Tibial nerve (tissue), 4 donors: ENCODE results near the gene COL27A1. TPM values are rescaled to one million over a fixed set of nuclear protein-coding genes. Genes with fewer than 3 reads are reported as not detected.
A peak's percentile ranks its signal among the peaks of the same experiment; 100 is the strongest.

Experiments used
- DNase-seq, 2 donors: peaks; one replicate each; pipeline ENCODE4 v3.0.0-alpha.2; 2019; ENCODE audit warnings: low spot score in 2 of 2
- H3K27ac ChIP-seq, 4 donors: fragments of 200-600 bp; sonication (generic) in 3 of 4; one replicate each; pipeline ENCODE4 v1.5.1; 2017 to 2019; ENCODE audit warnings: mild to moderate bottlenecking in 1 of 4
- H3K27me3 ChIP-seq, 2 donors: fragments of 200-600 bp; sonication (generic) in 1 of 2; one replicate each; pipeline versions ENCODE4 v1.5.1 to v1.6.0; 2017 to 2019
- H3K36me3 ChIP-seq, 3 donors: fragments of 200-600 bp; sonication (generic); one replicate each; pipeline ENCODE4 v1.5.1; 2018 to 2019
- H3K4me1 ChIP-seq, 4 donors: fragments of 200-600 bp; sonication (generic) in 3 of 4; one replicate each; pipeline ENCODE4 v1.5.1; 2017 to 2019
- H3K4me3 ChIP-seq, 4 donors: fragments of 200-600 bp; sonication (generic) in 3 of 4; one replicate each; pipeline ENCODE4 v1.5.1; 2017 to 2019; ENCODE audit warnings: mild to moderate bottlenecking in 1 of 4, moderate library complexity in 1 of 4
- H3K9me3 ChIP-seq, 4 donors: fragments of 200-600 bp; sonication (generic) in 3 of 4; one replicate each; pipeline ENCODE4 v1.5.1; 2017 to 2019
- EP300 ChIP-seq, 2 donors: sonication (generic); formaldehyde crosslinking; IDR thresholded peaks; one replicate each; pipeline ENCODE4 v1.6.1; 2017; ENCODE audit warnings: antibody characterized with exemption in 2 of 2, mild to moderate bottlenecking in 1 of 2
- POLR2A ChIP-seq, 2 donors: fragments of 450-650 bp; IDR thresholded peaks; one replicate each; pipeline ENCODE4 v1.6.1; 2017; ENCODE audit warnings: antibody characterized with exemption in 2 of 2, mild to moderate bottlenecking in 2 of 2, moderate library complexity in 2 of 2
- WGBS, 2 donors: methylation state at CpG; one replicate each; pipeline ENCODE4 v1.1.5; 2018; 5-methylcytosine and 5-hydroxymethylcytosine counted together
- total RNA-seq, 4 donors: library from RNA; depleted of rRNA; stranded (reverse); fragments of >200 nt; gene quantifications; one replicate each; pipeline ENCODE4 v1.1.0, GENCODE V29; 2016
- TF ChIP-seq, protein P1 (sequence below), 5 experiments: fragments of 200-600 bp in 3 of 5; fragments of 450-650 bp in 2 of 5; sonication (generic) in 3 of 5; IDR thresholded peaks; one replicate each; pipeline ENCODE4 v1.5.1; 2016 to 2019; ENCODE audit warnings: antibody characterized with exemption in 5 of 5, mild to moderate bottlenecking in 3 of 5, moderate library complexity in 2 of 5

Gene COL27A1
- total RNA-seq, 4 donors from 2014 or later = 14.9 to 55.8 (median 27.7) TPM

DNA sequence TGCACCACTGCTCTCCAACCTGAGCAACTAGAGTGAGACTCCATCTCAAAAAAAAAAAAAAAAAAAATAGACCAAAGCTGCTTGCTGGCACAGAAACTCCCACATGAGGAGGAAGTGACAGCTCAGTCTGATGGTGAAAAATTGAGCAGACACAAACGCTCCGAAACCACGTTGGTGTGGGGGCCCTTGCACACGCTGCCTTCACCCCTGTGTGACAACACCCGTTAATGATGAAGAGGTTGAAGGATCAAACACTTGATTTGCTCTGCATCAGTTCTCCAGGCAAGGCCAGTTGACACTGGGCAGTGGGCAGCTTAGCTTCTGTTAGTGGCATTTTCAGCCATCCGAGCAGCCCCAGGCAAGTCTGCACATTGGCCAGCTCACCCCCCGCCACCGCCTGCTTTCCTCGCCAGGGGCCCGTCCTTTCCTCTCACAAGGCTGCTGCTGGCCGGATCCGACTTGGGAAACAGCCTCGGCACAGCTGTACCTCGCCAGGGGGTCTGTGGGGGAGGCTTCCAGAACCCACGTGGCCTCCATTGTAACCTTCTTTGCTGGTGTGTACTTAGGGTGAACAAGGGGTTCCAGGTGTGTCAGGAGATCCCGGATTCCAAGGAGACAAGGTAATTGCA is 79.8 kb downstream of the COL27A1 start:
- Histone ChIP-seq H3K36me3 (peaks cover 0 to 26% (median 0%) of the 10 kb centered on the region in 3 donors), H3K4me3 (no peak overlapping the region), H3K4me1 (peaks cover 0 to 35% (median 0%) of the 10 kb centered on the region in 4 donors), H3K27ac (no peak overlapping the region), H3K27me3 (no peaks in the 10 kb centered on the region), H3K9me3 (no peaks in the 10 kb centered on the region)
- 74 to 82% methylated on average over 16 of the region's 16 CpGs for WGBS, 2 donors
- no peak for DNase-seq
- TF ChIP-seq POLR2A (IDR thresholded peaks at IDR 0.05) = no peak
- TF ChIP-seq, protein P1, sequence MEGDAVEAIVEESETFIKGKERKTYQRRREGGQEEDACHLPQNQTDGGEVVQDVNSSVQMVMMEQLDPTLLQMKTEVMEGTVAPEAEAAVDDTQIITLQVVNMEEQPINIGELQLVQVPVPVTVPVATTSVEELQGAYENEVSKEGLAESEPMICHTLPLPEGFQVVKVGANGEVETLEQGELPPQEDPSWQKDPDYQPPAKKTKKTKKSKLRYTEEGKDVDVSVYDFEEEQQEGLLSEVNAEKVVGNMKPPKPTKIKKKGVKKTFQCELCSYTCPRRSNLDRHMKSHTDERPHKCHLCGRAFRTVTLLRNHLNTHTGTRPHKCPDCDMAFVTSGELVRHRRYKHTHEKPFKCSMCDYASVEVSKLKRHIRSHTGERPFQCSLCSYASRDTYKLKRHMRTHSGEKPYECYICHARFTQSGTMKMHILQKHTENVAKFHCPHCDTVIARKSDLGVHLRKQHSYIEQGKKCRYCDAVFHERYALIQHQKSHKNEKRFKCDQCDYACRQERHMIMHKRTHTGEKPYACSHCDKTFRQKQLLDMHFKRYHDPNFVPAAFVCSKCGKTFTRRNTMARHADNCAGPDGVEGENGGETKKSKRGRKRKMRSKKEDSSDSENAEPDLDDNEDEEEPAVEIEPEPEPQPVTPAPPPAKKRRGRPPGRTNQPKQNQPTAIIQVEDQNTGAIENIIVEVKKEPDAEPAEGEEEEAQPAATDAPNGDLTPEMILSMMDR (IDR thresholded peaks at IDR 0.05) = no peak

DNA sequence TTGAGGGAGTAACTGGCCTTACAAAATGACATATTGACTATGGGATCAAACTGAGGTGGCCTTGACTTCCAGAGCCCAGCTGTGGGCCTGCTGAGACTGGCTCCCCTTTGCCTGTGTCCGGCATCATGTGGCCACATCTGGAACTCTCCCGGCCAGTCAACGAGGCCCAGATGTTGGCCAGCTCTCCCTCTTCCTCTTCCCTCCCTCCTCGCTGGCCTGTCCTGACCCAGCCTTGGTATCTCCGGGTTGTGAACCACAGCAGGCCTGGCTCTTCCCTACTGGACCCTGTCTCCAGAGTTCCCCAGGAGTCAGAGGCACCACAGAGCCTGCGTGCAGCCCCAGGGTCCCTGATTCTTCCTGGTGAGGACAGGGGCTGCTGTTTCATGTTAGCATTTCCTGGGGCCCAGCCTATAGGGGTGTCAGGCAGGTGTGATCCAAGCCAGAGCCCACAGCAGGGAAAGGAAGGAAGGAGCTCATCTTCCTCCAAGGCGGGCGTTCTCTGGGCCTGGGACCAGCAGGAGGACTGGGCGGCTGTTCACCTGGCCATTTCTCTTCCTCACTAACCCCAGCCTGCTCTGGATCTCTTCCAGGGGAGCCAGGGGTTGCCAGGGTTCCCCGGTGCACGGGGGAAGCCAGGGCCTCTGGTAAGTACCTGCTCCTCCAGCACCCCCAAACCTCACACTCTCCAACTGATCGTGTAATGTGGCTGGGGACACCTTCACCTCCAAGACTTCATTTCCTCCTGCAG is 81.2 kb downstream of the COL27A1 start:
- Histone ChIP-seq H3K27me3 (no peaks in the 10 kb centered on the region), H3K27ac (no peak overlapping the region), H3K4me1 (peaks cover 0 to 35% (median 0%) of the 10 kb centered on the region in 4 donors), H3K36me3 (peaks cover 0 to 32% (median 0%) of the 10 kb centered on the region in 3 donors), H3K9me3 (no peaks in the 10 kb centered on the region), H3K4me3 (no peak overlapping the region)
- WGBS, 2 donors = 71 to 72% methylated on average over 12 of the region's 12 CpGs
- no peak for TF ChIP-seq POLR2A (IDR thresholded peaks at IDR 0.05)
- TF ChIP-seq, protein P1 (IDR thresholded peaks at IDR 0.05) = no peak
- TF ChIP-seq EP300 (IDR thresholded peaks at IDR 0.05) = no peak
- no peak for DNase-seq

DNA sequence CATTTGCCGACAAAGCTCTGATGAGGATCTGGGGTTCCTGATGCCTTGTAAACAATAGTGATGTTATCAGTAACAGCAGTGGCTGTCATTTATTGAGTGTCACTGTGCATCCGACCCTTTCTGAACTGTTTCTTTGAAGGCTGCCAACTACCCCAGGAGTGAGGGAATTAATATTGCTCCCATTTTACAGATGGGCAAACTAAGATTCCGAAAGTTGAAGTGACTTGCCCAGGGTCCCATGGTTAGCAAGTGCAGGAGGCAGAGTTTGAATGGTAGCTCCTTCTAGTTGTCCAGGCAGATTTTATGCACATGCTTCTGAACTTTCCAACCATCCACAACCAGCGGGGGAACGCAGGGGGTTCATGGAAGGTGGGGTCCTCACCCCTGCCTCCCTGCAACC is 81.9 kb downstream of the COL27A1 start:
- TF ChIP-seq EP300 (IDR thresholded peaks at IDR 0.05) (no peak), POLR2A (IDR thresholded peaks at IDR 0.05) (no peak)
- TF ChIP-seq, protein P1 (IDR thresholded peaks at IDR 0.05) = no peak
- Histone ChIP-seq H3K9me3 (no peaks in the 10 kb centered on the region), H3K36me3 (peaks cover 0 to 32% (median 0%) of the 10 kb centered on the region in 3 donors), H3K4me1 (peaks cover 0 to 35% (median 0%) of the 10 kb centered on the region in 4 donors), H3K27me3 (no peaks in the 10 kb centered on the region), H3K27ac (no peak overlapping the region), H3K4me3 (no peak overlapping the region)
- DNase-seq = no peak
- 90 to 96% methylated on average over 5 of the region's 5 CpGs for whole genome bisulfite sequencing, 2 donors

DNA sequence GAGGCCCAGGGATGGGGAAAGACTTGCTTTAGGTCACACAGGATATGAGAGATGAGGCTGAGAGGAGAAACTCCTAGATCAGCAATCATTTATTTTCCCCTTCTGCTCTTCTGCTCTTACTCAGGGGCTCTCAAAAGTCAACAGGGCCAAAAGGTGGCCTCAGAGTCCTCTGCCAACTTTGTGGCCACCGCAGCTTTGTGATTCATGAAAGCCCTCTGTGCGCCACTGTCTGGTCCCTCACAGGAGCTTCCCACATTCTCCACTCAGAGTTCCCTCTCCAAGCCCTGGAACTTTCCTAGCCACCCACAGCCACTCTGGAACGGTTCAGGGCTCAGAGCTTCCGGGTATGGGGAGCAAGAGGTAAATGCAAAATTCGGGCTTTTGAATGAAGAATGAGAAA is 82.4 kb downstream of the COL27A1 start:
- TF ChIP-seq, protein P1 (IDR thresholded peaks at IDR 0.05) = no peak
- TF ChIP-seq EP300 (IDR thresholded peaks at IDR 0.05) = no peak
- no peak for TF ChIP-seq POLR2A (IDR thresholded peaks at IDR 0.05)
- 75 to 79% methylated on average over 5 of the region's 5 CpGs for WGBS, 2 donors
- H3K27me3 ChIP-seq = no peaks in the 10 kb centered on the region

DNA sequence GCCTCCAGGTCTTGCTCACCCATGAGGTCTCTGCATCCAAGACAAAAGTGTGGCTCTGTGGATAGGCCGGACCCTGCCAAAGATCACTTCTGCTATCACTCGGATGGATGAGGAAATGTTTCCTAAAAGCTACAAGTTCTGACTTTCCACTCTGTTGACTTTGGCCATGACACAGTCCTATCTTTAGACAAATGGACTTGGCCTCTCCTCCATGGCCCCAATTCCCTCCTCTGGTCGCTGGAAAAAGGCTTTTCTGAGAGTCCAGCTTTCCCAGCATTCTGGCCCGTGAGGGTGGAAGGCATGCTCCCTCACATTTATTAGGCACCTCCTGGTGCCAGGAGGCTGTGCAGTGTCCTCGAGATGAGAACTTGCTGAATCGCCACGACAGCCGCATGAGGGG is 83.1 kb downstream of the COL27A1 start:
- peak in 1 of 2 donors; percentile 49 for TF ChIP-seq EP300 (IDR thresholded peaks at IDR 0.05)
- TF ChIP-seq, protein P1 (IDR thresholded peaks at IDR 0.05) = no peak
- peak in 1 of 2 donors; percentile 50 for DNase-seq
- WGBS, 2 donors = 56 to 64% methylated on average over 8 of the region's 8 CpGs
- no peak overlapping the region for H3K27ac ChIP-seq
- no peaks in the 10 kb centered on the region for H3K27me3 ChIP-seq
- H3K4me3 ChIP-seq = no peak overlapping the region
- H3K4me1 ChIP-seq = peaks cover 0 to 31% (median 0%) of the 10 kb centered on the region in 4 donors
- peaks cover 0 to 38% (median 0%) of the 10 kb centered on the region in 3 donors for H3K36me3 ChIP-seq
- H3K9me3 ChIP-seq = no peaks in the 10 kb centered on the region

More for the DNA sequence above, 82.4 kb downstream of the COL27A1 start:
- Histone ChIP-seq H3K4me1 (peaks cover 0 to 35% (median 0%) of the 10 kb centered on the region in 4 donors), H3K9me3 (no peaks in the 10 kb centered on the region), H3K27ac (no peak overlapping the region), H3K36me3 (peaks cover 0 to 32% (median 0%) of the 10 kb centered on the region in 3 donors), H3K4me3 (no peak overlapping the region)
- DNase-seq = no peak
